NCI-H2029 (cell line): ENCODE results near the gene KRTDAP.

Source experiments
- DNase-seq: peaks from one replicate; lab custom pipeline; 2025; lab: John Stamatoyannopoulos, UW

The KRTDAP gene

GRCh38 chr19:35490364-35490763, at the start of gene KRTDAP:
KRTDAP (minus strand) TSS chr19:35490464; CDS start chr19:35490442, 22 bp downstream.
- no peak for DNase-seq

- DNase-seq, result no peak
These were observed 49.6 kb upstream of the KRTDAP start for GRCh38 chr19:35539850-35540249.

- no peak for DNase-seq
These were observed 49.0 kb upstream of the KRTDAP start for GRCh38 chr19:35539314-35539713.

- no peak for DNase-seq
These were observed 44.7 kb upstream of the KRTDAP start for GRCh38 chr19:35534803-35535480.

GRCh38 chr19:35533822-35534392, 43.6 kb upstream of the KRTDAP start:
- no peak for DNase-seq

- no peak for DNase-seq
These were observed 43.0 kb upstream of the KRTDAP start, which contains the start of gene GAPDHS for GRCh38 chr19:35533201-35533821. GAPDHS (plus strand) TSS chr19:35533456; CDS start chr19:35533528, 72 bp downstream.

GRCh38 chr19:35531291-35531690, 41.0 kb upstream of the KRTDAP start:
- no peak for DNase-seq

GRCh38 chr19:35529241-35530218, 39.3 kb upstream of the KRTDAP start:
- DNase-seq, result no peak

GRCh38 chr19:35528218-35529038, 38.2 kb upstream of the KRTDAP start, which contains the start of gene SBSN:
SBSN (minus strand) TSS chr19:35528311; CDS start chr19:35528281, 30 bp downstream.
- DNase-seq, result no peak

- no peak for DNase-seq
These were observed 35.6 kb upstream of the KRTDAP start for GRCh38 chr19:35525873-35526272.

- no peak for DNase-seq
These were observed 34.0 kb upstream of the KRTDAP start for GRCh38 chr19:35524181-35524837.

- no peak for DNase-seq
These were observed 32.6 kb upstream of the KRTDAP start for GRCh38 chr19:35522745-35523327.

GRCh38 chr19:35521124-35521743, 31.0 kb upstream of the KRTDAP start:
- no peak for DNase-seq

- DNase-seq, result no peak
These were observed 29.0 kb upstream of the KRTDAP start for GRCh38 chr19:35519291-35519690.

GRCh38 chr19:35518313-35518712, 28.0 kb upstream of the KRTDAP start:
- no peak for DNase-seq

- no peak for DNase-seq
These were observed 27.1 kb upstream of the KRTDAP start for GRCh38 chr19:35517342-35517741.

- DNase-seq, result no peak
These were observed 26.0 kb upstream of the KRTDAP start for GRCh38 chr19:35516310-35516709.

GRCh38 chr19:35514282-35514809, 24.1 kb upstream of the KRTDAP start:
- DNase-seq, result no peak

- DNase-seq, result no peak
These were observed 23.5 kb upstream of the KRTDAP start, which contains the start of gene DMKN for GRCh38 chr19:35513628-35514281. DMKN (minus strand) TSS chr19:35513649; CDS start chr19:35513475, 174 bp downstream.
